GM23338 (cell line): ENCODE results near the gene NFIB. TPM values are rescaled to one million over a fixed set of nuclear protein-coding genes. Genes with fewer than 3 reads are reported as not detected.

Experiments used
- ATAC-seq: fragments of 200-7000 bp; cut with Tn5 transposase; 3 replicates; pipeline ENCODE4 v1.9.1; 2020
- DNase-seq: peaks from one replicate; pipeline ENCODE4 v3.0.0-alpha.2; 2015; ENCODE audit warnings: low spot score
- H2AFZ ChIP-seq: fragments of 200-600 bp; sonication (generic); 2 replicates; pipeline ENCODE4 v1.8.0; 2016; ENCODE audit warnings: antibody characterized with exemption, mild to moderate bottlenecking, moderate library complexity
- H3F3A ChIP-seq: fragments of 200-600 bp; sonication (generic); replicated peaks from 2 replicates; pipeline ENCODE4 v1.8.0; 2017; ENCODE audit warnings: antibody characterized with exemption, mixed run types, low read depth
- H3K27ac ChIP-seq: fragments of 200-600 bp; sonication (generic); 2 replicates; pipeline ENCODE4 v1.6.1; 2016; ENCODE audit warnings: low read depth
- H3K27me3 ChIP-seq: fragments of 200-600 bp; sonication (generic); 2 replicates; pipeline ENCODE4 v1.8.0; 2016; ENCODE audit warnings: mild to moderate bottlenecking, mixed run types, moderate library complexity; ENCODE audit not compliant: insufficient read depth
- H3K36me3 ChIP-seq: fragments of 200-600 bp; sonication (generic); 2 replicates; pipeline ENCODE4 v1.8.0; 2016; ENCODE audit warnings: mild to moderate bottlenecking; ENCODE audit not compliant: insufficient read depth
- H3K4me1 ChIP-seq: fragments of 200-600 bp; sonication (generic); 2 replicates; pipeline ENCODE4 v1.8.0; 2016; ENCODE audit warnings: mild to moderate bottlenecking, moderate library complexity; ENCODE audit not compliant: insufficient read depth
- H3K4me2 ChIP-seq: fragments of 200-600 bp; sonication (generic); 2 replicates; pipeline ENCODE4 v1.7.1; 2017; ENCODE audit warnings: mixed run types
- H3K4me3 ChIP-seq: fragments of 200-600 bp; sonication (generic); 2 replicates; pipeline ENCODE4 v1.6.1; 2016; ENCODE audit warnings: mixed run types
- H3K79me2 ChIP-seq: fragments of 200-600 bp; sonication (generic); replicated peaks from 2 replicates; pipeline ENCODE4 v1.8.0; 2017; ENCODE audit warnings: mild to moderate bottlenecking; ENCODE audit not compliant: insufficient read depth
- H3K9me2 ChIP-seq: fragments of 200-600 bp; sonication (generic); 2 replicates; pipeline ENCODE4 v1.8.0; 2017; ENCODE audit not compliant: insufficient read depth
- H4K20me1 ChIP-seq: fragments of 200-600 bp; sonication (generic); replicated peaks from 2 replicates; pipeline ENCODE4 v1.8.0; 2017; ENCODE audit warnings: mild to moderate bottlenecking; ENCODE audit not compliant: insufficient read depth
- H3K27ac Mint-ChIP-seq: 2 replicates; pipeline ENCODE4 v1.8.0; 2020; ENCODE audit warnings: inconsistent platforms, mild to moderate bottlenecking, moderate library complexity, mixed read lengths
- H3K27me3 Mint-ChIP-seq: 3 replicates; pipeline ENCODE4 v1.8.0; 2022; ENCODE audit warnings: low read depth, mild to moderate bottlenecking, moderate library complexity, mixed read lengths, inconsistent platforms; ENCODE audit not compliant: insufficient read depth, poor library complexity
- H3K36me3 Mint-ChIP-seq: 3 replicates; pipeline ENCODE4 v1.8.0; 2021; ENCODE audit warnings: low read depth, mild to moderate bottlenecking, inconsistent platforms, moderate library complexity, mixed read lengths
- H3K4me1 Mint-ChIP-seq: 3 replicates; pipeline ENCODE4 v1.8.0; 2020; ENCODE audit warnings: mild to moderate bottlenecking, inconsistent platforms, mixed read lengths
- H3K4me3 Mint-ChIP-seq: 3 replicates; pipeline ENCODE4 v1.8.0; 2021; ENCODE audit warnings: moderate library complexity, mild to moderate bottlenecking, inconsistent platforms, mixed read lengths
- H3K9me3 Mint-ChIP-seq: 3 replicates; pipeline ENCODE4 v1.8.0; 2020; ENCODE audit warnings: moderate library complexity, mild to moderate bottlenecking, inconsistent platforms, mixed read lengths
- EZH2 ChIP-seq: fragments of 200-600 bp; sonication (generic); IDR thresholded peaks from one replicate; pipeline ENCODE4 v1.8.0; 2017; ENCODE audit warnings: antibody characterized with exemption, mild to moderate bottlenecking, low read depth; ENCODE audit not compliant: unreplicated experiment
- STAT1 ChIP-seq: IDR thresholded peaks from one replicate; pipeline ENCODE4 v1.6.1; 2016; ENCODE audit warnings: antibody characterized with exemption; ENCODE audit not compliant: unreplicated experiment
- ZNF114 ChIP-seq: fragments of 250-450 bp; sonication (Bioruptor Pico); IDR thresholded peaks from 2 replicates; pipeline ENCODE4 v1.5.0; 2020; ENCODE audit warnings: mild to moderate bottlenecking, moderate library complexity
- ZNF331 ChIP-seq: fragments of 250-450 bp; sonication (Bioruptor Pico); IDR thresholded peaks from 2 replicates; pipeline ENCODE4 v1.5.0; 2020; ENCODE audit warnings: low read depth, mild to moderate bottlenecking, moderate library complexity
- ZNF462 ChIP-seq: fragments of 250-450 bp; sonication (Bioruptor Pico); IDR thresholded peaks from 2 replicates; pipeline ENCODE4 v1.5.0; 2020; ENCODE audit warnings: mild to moderate bottlenecking, moderate library complexity
- polyA plus RNA-seq: library from polyadenylated mRNA; unstranded; fragments of >200 nt; fragmentation: Nextera tagmentation; extraction: Ambion mirVana; gene quantifications from 2 replicates; pipeline ENCODE4 v1.2.1, GENCODE V29; 2016
- total RNA-seq: library from RNA; depleted of rRNA; stranded (reverse); fragments of >200 nt; shearing (Covaris generic); gene quantifications from 2 replicates; pipeline ENCODE4 v1.2.3, GENCODE V29; 2014
- TF ChIP-seq, protein P1 (sequence below), 2 experiments: fragments of 200-600 bp in 1 of 2; sonication (generic) in 1 of 2; conservative IDR thresholded peaks; 2 replicates each; pipeline versions ENCODE4 v1.5.1 to v1.6.1; 2016 to 2017; ENCODE audit warnings: antibody characterized with exemption in 2 of 2, low read depth in 2 of 2, mild to moderate bottlenecking in 2 of 2, moderate library complexity in 1 of 2

Gene NFIB
- total and polyA plus RNA-seq, 2 experiments from 2014 or later: 3.9 to 4.7 TPM

DNA sequence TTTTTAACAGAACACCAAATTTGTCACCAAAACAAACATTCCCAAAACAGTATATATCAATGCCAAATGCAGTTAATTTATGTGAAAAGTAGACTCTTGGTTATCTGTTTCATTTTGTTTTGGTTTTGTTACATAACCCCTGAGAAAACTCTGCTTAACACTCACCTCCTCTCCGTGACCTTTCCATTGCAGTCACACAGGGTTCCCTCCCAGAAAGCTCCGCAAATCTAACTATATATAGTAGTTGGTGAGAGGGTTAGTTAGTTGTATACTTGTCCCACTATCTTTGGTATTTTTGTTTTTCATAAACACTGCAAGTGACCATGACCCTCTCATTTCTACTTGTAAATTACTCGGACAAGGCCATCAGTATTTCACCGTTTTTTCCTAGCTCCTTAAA, 25.5 kb downstream of the NFIB start (continued):
- TF ChIP-seq ZNF462 (CRISPR knock-in tag) (no peak), ZNF114 (no peak), ZNF331 (CRISPR knock-in tag) (no peak)

- Mint-ChIP-seq H3K4me3 (no peak overlapping the region), H3K9me3 (no peaks in the 10 kb centered on the region), H3K4me1 (peaks cover 4% of the 10 kb centered on the region; the same call in 1 of the 3 replicates), H3K27me3 (peaks cover 2% of the 10 kb centered on the region), H3K36me3 (no peaks in the 10 kb centered on the region), H3K27ac (no peak overlapping the region)
- Histone ChIP-seq H3K4me1 (no peaks in the 10 kb centered on the region), H3K4me3 (no peak overlapping the region), H3K36me3 (no peaks in the 10 kb centered on the region), H3K9me2 (no peaks in the 10 kb centered on the region), H4K20me1 (no peaks in the 10 kb centered on the region), H2AFZ (no peak overlapping the region), H3K4me2 (no peak overlapping the region), H3F3A (no peaks in the 10 kb centered on the region), H3K27me3 (no peaks in the 10 kb centered on the region), H3K27ac (no peak overlapping the region), H3K79me2 (no peaks in the 10 kb centered on the region)
- TF ChIP-seq EZH2 (no peak), ZNF114 (no peak), STAT1 (no peak)
- TF ChIP-seq, protein P1, sequence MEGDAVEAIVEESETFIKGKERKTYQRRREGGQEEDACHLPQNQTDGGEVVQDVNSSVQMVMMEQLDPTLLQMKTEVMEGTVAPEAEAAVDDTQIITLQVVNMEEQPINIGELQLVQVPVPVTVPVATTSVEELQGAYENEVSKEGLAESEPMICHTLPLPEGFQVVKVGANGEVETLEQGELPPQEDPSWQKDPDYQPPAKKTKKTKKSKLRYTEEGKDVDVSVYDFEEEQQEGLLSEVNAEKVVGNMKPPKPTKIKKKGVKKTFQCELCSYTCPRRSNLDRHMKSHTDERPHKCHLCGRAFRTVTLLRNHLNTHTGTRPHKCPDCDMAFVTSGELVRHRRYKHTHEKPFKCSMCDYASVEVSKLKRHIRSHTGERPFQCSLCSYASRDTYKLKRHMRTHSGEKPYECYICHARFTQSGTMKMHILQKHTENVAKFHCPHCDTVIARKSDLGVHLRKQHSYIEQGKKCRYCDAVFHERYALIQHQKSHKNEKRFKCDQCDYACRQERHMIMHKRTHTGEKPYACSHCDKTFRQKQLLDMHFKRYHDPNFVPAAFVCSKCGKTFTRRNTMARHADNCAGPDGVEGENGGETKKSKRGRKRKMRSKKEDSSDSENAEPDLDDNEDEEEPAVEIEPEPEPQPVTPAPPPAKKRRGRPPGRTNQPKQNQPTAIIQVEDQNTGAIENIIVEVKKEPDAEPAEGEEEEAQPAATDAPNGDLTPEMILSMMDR (conservative IDR thresholded peaks at IDR 0.05; ENCODE audit: low read depth in 2 of 2): no peak
- no peak for DNase-seq
- ATAC-seq: no peak
These were observed 27.8 kb downstream of the NFIB start for GRCh38 chr9:14286121-14286520.
